ENCODE measurements around the gene NFE2L3.
"Not testable (repeated sequence)": the region's sequence is repeated elsewhere in the genome, so short reads cannot be mapped to it uniquely, and the experiment has no call there.

Gene NFE2L3

DNA sequence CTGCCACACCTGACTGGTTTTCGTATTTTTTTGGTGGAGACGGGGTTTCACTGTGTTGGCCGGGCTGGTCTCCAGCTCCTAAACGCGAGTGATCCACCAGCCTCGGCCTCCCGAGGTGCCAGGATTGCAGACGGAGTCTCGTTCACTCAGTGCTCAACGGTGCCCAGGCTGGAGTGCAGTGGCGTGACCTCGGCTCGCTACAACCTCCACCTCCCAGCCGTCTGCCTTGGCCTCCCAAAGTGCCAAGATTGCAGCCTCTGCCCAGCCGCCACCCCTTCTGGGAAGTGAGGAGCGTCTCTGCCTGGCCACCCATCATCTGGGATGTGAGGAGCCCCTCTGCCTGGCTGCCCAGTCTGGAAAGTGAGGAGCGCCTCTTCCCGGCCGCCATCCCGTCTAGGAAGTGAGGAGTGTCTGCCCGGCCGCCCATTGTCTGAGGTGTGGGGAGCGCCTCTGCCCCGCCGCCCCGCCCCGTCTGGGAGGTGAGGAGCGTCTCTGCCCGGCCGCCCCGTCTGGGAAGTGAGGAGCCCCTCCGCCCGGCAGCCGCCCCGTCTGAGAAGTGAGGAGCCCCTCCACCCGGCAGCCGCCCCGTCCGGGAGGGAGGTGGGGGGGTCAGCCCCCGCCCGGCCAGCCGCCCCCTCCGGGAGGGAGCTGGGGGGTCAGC, 4.2 kb upstream of the NFE2L3 start:
- DNase-seq = not testable (repeated sequence)

- not testable (repeated sequence) for DNase-seq
These were observed 3.7 kb upstream of the NFE2L3 start for GRCh38 chr7:26148307-26148700.

DNA sequence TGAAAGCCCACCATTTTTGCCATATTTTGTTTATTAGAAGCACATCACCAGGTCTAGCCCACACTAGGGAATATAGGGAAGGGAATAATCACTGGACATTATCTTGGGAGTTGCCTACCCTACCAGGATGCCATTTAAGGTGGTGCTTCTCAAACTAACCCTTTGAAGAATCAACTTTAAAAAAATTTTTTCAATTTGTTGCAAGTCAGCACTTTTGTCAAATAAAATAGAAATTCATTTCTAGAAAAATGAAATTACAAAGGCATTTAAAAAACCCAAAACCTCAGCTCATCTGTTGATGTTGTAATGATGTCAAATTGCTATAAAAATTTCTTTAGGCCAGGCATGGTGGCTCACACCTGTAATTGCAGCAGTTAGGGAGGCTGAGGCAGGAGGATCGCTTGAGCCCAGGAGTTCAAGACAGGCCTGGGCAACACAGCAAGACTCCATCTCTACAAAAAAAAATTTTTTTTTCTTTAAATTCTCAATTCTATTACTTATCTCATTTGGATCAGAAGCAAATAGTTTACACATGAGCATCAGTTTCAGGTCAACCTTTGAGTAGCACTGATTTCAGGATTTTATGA, 2.5 kb upstream of the NFE2L3 start:
- no peak for DNase-seq

- no peak for DNase-seq
These were observed 902 bp upstream of the NFE2L3 start for GRCh38 chr7:26151096-26151495.

DNA sequence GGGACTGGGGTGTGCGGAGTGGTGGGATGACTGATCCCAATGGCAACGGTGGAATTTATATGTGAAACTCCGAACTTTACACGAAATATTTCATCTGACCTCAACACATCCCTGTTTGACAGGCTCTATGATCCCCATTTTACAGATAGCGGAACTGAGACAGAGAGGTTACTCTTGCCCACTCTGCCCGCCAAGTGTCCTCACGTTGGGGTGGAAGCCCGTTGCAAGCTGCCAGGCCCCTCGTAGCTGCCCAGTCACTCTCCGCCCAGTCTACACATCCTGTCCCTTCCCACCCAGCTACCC, 397 bp upstream of the NFE2L3 start:
- DNase-seq = no peak

DNA sequence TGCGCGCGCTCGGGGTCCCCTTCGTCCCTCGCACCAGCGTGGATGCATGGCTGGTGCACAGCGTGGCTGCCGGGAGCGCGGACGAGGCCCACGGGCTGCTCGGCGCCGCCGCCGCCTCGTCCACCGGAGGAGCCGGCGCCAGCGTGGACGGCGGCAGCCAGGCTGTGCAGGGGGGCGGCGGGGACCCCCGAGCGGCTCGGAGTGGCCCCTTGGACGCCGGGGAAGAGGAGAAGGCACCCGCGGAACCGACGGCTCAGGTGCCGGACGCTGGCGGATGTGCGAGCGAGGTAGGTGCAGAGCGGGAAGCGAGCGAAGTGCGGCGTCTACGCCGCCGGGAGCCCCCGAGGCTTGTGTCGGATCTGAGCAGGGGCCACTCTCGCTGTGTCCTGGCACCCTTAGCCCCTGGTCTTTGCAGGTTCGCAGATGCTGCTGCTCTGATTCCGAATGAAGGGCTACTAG, 813 bp downstream of the NFE2L3 start:
- not testable (repeated sequence) for DNase-seq

DNA sequence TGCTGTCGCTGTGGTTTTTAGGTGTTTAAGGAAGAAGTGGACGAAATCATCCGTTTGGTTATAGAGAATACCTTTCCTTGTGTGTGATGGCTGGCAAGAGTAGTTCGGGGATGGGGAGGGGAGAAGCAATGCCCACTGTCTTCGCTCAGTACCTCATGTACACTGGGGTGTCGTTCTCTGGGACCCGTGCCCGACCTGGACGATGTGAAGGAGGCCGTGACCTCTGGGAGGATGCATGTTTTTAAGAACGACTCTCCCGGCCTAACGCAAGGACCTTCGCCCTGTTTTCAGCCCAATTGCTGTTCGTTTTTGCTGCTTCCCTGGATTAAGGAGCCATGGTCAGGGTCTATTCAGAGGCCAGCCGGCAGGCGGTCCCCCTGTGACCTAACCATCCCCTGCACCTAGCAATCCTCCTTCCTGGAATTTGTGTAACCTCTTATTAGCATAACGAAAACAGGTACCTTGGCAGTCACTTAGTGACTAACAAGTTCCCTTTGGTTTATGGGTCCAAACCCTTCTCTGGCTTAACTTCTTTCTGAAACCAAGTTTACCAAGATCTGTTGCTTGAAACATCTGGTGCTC, 1.3 kb downstream of the NFE2L3 start:
- DNase-seq = no peak

DNA sequence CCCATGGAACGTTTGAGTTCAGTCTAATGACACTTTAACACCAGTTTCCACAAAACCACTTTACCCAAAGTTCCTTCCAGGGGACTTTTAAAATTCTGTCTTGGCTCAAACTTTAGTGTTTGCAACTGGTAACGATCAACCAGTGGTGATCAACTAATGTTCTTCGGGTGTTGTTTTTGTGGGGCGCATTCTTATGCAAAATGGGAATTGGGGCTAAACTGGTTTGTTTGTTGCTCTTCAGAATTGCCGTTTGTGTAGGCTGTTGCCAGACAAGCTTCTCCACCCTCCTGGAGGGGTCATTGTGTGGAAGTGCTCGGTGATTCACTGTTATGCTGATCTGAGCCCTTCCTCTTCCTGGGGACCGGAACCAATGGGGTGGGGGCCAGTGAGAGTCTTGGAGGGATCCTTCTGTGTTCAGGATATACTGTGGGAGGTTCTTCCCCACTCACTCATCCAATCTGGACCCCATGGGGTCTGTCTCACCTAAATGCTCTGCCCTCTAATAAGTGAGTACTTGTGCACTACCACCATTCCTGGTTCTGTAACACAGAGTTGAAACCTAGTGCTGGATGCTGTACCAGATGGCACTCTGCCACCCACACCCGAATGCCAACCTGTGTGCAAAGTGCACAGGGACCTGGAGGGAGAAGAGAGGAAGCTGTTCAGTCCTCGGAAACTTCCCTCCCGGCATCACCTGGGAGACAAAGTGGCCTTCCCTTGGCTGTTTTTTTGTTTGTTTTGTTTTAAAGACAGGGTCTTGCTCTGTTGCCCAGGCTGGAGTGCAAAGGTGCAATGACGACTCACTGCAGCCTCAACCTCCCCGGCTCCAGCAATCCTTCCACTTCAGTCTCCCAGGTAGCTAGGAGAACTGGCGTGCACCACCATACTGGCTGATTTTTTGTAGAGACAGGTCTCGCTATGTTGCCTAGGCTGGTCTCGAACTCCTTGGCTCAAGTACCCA, 2.1 kb downstream of the NFE2L3 start:
- DNase-seq = no peak

- no peak for DNase-seq
These were observed 3.8 kb downstream of the NFE2L3 start for GRCh38 chr7:26155531-26156375.

DNA sequence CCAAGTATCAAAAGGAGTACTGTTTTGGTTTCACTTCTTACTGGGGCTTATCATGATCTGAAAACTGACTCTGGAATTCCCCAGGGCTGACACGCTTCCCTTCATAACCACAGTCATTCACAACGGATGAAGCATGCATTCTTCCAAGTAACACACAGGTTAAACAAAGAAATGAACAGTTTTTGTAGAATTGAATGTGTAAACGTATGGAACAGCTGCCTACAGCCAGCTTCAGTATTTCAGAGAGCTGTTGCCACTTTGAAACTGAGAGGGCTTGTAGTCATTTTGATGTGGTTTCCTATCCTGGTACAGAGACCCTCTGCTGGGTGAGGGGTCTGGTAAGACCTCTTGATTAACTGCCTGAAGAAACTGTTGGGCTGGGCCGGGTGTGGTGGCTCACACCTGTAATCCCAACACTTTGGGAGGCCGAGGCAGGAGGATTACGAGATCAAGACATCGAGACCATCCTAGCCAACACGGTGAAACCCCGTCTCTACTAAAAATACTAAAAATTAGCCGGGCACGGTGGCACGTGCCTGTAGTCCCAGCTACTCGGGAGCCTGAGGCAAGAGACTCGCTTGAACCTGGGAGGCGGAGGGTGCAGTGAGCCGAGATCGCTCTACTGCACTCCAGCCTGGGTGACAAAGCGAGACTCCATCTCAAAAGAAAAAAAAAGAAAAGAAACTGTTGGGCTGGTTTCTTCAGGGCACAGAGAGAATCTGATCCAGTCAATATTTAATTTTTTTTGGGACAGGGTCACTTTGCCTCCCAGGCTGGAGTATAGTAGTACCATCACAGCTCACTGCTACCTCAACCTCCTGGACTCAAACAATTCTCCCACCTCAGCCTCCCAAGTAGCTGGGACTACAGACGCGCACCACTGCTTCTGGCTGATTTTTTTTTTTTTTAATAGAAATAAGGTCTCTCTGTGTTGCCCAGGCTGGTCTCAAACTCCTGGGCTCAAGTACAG, 4.7 kb downstream of the NFE2L3 start:
- DNase-seq = no peak

DNA sequence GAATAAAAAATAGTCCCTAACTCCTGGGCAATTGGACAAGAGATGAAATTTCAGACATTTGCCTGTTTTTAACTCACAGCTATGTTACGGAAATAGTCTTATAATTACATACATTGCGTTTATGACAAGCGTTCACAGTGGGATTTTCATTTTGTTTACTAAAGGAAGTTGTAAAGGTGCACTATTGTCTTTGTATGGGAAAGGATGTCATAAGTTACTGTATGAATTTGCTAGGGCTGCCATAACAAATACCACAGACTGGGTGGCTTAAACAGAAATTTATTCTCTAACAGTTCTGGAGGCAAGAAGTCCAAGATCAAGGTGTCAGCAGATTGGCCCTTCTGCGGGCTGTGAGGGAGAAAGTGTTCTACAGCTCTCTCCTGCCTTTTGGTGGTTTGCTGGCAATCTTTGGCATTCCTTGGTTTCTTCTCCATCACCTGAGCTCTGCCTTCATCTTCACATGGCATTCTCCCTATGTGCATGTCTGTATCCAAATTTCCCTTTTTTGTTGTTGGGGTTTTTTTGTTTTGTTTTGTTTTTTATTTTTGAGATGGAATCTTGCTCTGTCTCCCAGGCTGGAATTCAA, 5.6 kb downstream of the NFE2L3 start:
- DNase-seq = no peak

DNA sequence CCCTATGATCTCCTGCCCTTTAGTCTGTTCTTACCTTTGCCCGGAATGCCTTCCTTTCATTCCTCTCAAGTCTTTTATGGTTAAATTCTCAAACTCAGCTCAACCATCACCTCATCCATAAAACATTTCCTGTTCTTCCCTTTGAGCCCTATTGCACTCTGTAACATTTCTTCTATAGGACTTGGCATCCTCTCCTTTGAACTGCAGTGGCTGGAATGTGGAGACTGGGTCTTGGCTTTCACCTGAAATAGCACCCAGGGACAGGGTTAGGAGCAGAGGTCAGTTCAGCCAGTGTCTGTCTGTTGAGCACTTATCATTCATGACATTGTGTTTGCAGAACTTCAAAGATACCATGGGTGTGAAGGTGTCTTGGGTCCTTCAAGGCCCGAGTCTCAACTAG, 7.2 kb downstream of the NFE2L3 start:
- no peak for DNase-seq

GRCh38 chr7:26160896-26161295, 8.9 kb downstream of the NFE2L3 start:
- DNase-seq = no peak

DNA sequence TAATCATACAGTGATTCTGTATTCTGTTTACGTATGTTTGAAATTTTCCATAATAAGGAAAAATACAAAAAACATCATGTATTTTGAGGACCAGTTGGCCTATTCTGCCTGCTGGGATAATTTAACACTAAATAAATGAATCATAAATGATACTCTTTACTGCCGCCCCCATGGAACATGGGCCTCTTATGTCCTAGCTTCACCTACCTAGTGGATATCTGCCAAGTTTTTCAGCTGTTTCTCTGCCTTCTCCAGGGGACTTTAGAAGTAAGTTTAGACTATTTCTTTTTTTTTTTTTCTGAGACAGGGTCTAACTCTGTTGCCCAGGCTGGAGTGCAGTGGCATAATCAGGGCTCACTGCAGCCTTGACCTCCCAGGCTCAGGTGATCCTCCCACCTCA, 10.4 kb downstream of the NFE2L3 start:
- DNase-seq = no peak

DNA sequence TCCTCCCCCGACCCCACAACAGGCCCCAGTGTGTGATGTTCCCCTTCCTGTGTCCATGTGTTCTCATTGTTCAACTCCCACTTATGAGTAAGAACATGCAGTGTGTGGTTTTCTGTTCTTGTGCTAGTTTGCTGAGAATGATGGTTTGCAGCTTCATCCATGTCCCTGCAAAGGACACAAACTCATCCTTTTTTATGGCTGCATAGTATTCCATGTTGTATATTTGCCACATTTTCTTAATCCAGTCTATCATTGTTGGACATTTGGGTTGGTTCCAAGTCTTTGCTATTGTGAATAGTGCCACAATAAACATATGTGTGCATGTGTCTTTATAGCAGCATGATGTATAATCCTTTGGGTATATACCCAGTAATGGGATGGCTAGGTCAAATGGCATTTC, 11.8 kb downstream of the NFE2L3 start:
- DNase-seq = not testable (repeated sequence)

DNA sequence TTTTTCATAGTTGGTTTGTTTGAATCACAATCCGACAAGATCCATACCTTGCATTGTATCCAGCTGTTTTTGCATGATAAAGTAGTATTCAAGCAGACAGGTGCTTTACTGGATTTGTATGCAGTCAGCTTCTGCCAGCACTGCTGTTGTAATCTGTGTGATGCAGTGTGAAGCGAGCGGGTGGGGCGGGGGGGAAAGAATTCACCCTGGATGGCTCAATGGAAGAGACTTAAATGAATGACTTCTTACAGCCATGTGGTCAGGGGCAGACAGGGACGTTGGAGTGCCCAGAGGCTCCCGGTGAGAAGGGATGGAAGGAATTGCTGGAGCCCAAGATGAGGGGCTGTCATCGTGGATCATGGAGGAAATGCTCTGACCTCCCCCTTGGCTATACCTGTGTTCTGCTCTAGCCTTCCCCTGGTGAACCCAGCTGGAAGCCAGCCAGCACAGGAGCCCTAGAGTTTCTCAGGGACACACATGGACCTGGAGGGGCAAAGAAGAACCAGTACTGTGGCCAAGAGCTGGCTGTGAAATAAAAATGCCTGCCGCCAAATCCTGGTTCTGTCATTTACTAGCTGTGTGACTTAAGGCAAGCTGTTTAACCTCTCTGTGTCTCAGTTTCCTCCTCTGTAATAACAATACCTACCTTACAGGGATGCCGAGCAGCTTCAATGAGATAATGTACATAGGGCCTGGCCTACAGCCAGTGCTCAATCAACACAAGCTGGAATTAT, 14.1 kb downstream of the NFE2L3 start:
- no peak for DNase-seq

DNA sequence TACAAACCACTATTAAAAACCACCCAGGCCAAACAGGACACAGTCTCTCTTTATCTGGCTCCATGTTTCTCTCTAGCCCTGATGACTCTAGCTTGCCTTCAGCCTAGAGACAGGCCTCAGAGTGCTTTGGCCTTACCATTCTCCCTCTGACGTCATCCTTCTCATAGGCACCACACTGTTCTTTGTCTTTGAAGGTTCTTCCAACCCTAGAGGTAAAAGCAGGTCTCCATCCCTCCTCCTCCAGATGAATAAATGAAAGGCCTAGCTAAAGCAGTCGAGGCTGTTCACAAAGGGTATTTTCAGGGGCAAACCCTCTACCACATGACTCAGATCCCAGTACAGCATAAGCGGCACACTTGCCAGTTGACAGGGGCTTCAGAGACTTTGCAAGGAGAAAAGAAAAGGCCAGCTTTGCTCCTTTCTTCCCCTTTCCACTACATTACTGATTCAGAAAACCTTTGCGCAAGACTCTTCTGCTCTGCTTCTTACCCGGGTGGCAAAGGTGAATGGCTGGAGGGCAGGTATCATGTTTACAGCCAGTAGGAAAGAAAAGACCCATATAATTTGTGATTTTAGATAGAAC, 14.8 kb downstream of the NFE2L3 start:
- DNase-seq = no peak

GRCh38 chr7:26167303-26167934, 15.4 kb downstream of the NFE2L3 start:
- DNase-seq = no peak

DNA sequence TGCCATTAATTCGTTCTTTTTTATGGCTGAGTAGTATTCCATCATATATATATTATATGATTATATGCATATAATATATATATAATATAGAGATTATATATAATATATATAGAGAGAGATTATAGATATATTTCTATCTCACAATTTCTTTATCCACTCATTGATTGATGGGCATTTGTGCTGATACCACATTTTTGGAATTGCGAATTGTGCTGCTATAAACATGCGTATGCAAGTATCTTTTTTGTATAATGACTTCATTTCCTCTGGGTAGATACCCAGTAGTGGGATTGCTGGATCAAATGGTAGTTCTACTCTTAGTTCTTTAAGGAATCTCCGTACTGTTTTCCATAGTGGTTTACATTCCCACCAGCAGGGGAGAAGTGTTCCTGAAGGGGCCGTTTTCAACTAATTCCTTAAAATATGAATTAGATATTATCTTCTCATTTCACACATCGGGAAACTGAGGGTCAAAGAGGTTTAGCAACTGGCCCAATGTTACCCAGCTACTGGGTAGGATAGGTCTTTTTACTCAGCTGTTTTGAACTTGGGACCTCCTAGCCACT, 16.5 kb downstream of the NFE2L3 start:
- DNase-seq = no peak

All from NCI-H1930 (cell line).